HL-60 (cell line): Measurements from ENCODE around the gene EIF2B5.

Experiments used
- GABPA ChIP-seq: IDR thresholded peaks from 2 replicates; pipeline ENCODE4 v1.6.1; 2012; ENCODE audit warnings: low read depth
- POLR2AphosphoS5 ChIP-seq: IDR thresholded peaks from 2 replicates; pipeline ENCODE4 v1.6.1; 2012; ENCODE audit warnings: low read depth
- TF ChIP-seq, protein P1 (sequence below): IDR thresholded peaks from one replicate; pipeline ENCODE4 v1.5.1; 2011; ENCODE audit warnings: low read length, control low read depth, inconsistent platforms; ENCODE audit not compliant: insufficient read depth

DNA sequence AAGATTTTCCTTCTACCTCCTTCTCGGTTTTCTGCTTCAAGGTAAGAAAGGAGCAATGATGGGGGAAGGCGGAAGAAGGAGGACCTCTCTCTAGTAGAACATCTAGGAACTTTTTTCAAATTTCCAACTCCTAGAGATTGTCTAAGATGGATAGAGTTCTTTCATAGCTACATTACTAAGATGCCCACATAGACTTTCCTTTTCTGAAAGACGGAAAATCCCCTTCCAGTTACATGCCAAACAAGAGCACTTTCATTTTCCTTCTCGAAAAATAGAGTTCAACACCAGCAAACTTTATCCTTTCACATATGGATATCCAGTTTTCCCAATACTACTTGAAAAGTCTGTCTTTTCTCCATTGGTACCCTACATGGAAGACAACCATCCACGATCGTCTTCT lies 37.6 kb upstream of the EIF2B5 start:
- TF ChIP-seq GABPA (no peak), POLR2AphosphoS5 (no peak)
- TF ChIP-seq, protein P1, sequence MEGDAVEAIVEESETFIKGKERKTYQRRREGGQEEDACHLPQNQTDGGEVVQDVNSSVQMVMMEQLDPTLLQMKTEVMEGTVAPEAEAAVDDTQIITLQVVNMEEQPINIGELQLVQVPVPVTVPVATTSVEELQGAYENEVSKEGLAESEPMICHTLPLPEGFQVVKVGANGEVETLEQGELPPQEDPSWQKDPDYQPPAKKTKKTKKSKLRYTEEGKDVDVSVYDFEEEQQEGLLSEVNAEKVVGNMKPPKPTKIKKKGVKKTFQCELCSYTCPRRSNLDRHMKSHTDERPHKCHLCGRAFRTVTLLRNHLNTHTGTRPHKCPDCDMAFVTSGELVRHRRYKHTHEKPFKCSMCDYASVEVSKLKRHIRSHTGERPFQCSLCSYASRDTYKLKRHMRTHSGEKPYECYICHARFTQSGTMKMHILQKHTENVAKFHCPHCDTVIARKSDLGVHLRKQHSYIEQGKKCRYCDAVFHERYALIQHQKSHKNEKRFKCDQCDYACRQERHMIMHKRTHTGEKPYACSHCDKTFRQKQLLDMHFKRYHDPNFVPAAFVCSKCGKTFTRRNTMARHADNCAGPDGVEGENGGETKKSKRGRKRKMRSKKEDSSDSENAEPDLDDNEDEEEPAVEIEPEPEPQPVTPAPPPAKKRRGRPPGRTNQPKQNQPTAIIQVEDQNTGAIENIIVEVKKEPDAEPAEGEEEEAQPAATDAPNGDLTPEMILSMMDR: no peak
